Lower leg skin (tissue), 3 donors: ENCODE measurements around the gene NMB.

Source experiments
- CTCF ChIP-seq, 3 donors: fragments of 450-650 bp; IDR thresholded peaks; one replicate each; pipeline ENCODE4 v1.5.1; 2016; ENCODE audit warnings: antibody characterized with exemption in 3 of 3, mild to moderate bottlenecking in 3 of 3, moderate library complexity in 2 of 3
- POLR2A ChIP-seq, 2 donors: fragments of 450-650 bp; IDR thresholded peaks; one replicate each; pipeline ENCODE4 v1.6.1; 2016 to 2017; ENCODE audit warnings: antibody characterized with exemption in 2 of 2, mild to moderate bottlenecking in 1 of 2, moderate library complexity in 1 of 2

- TF ChIP-seq POLR2A (IDR thresholded peaks at IDR 0.05), result no peak
- TF ChIP-seq CTCF (IDR thresholded peaks at IDR 0.05), result no peak
Observed at GRCh38 chr15:84649706-84650105, 8.3 kb downstream of the NMB start.
